Spleen (tissue), 11 donors: Measurements from ENCODE around the gene PEAR1. TPM values are rescaled to one million over a fixed set of nuclear protein-coding genes. Genes with fewer than 3 reads are reported as not detected.

Source experiments
- DNase-seq: peaks from one replicate; pipeline ENCODE4 v3.0.0-alpha.2; 2020
- H3K27ac ChIP-seq, 8 donors: fragments of 200-600 bp; sonication (generic) in 7 of 8; 1 replicate in 4 of 8; 2 replicates in 4 of 8; pipeline versions ENCODE4 v1.5.0 to v1.8.0; 2016 to 2021; ENCODE audit warnings: inconsistent platforms in 4 of 8, mild to moderate bottlenecking in 4 of 8, moderate library complexity in 1 of 8
- H3K27me3 ChIP-seq, 7 donors: fragments of 200-600 bp; sonication (generic) in 6 of 7; replicated peaks in 1 of 7; 1 replicate in 4 of 7; 2 replicates in 3 of 7; pipeline versions ENCODE4 v1.5.0 to v1.8.0; 2016 to 2021; ENCODE audit warnings: inconsistent platforms in 3 of 7, mild to moderate bottlenecking in 1 of 7
- H3K36me3 ChIP-seq, 6 donors: fragments of 200-600 bp; sonication (generic) in 5 of 6; 1 replicate in 4 of 6; 2 replicates in 2 of 6; pipeline versions ENCODE4 v1.5.0 to v1.8.0; 2016 to 2021; ENCODE audit warnings: inconsistent platforms in 2 of 6
- H3K4me1 ChIP-seq, 6 donors: fragments of 200-600 bp; sonication (generic) in 5 of 6; 1 replicate in 3 of 6; 2 replicates in 3 of 6; pipeline versions ENCODE4 v1.5.0 to v1.8.0; 2016 to 2021; ENCODE audit warnings: inconsistent platforms in 3 of 6
- H3K4me3 ChIP-seq, 8 donors: fragments of 200-600 bp; sonication (generic) in 7 of 8; 1 replicate in 4 of 8; 2 replicates in 4 of 8; pipeline versions ENCODE4 v1.5.0 to v1.8.0; 2016 to 2021; ENCODE audit warnings: inconsistent platforms in 4 of 8, mild to moderate bottlenecking in 4 of 8, moderate library complexity in 2 of 8
- H3K9me3 ChIP-seq, 8 donors: fragments of 200-600 bp; sonication (generic) in 7 of 8; 1 replicate in 4 of 8; 2 replicates in 4 of 8; pipeline versions ENCODE4 v1.5.0 to v1.8.0; 2016 to 2021; ENCODE audit warnings: inconsistent platforms in 4 of 8
- CTCF ChIP-seq, 11 experiments: fragments of 200-600 bp in 7 of 11; fragments of 450-650 bp in 4 of 11; sonication (generic) in 4 of 11; IDR thresholded peaks in 8 of 11; conservative IDR thresholded peaks in 3 of 11; 1 replicate in 7 of 11; 2 replicates in 4 of 11; pipeline versions ENCODE4 v1.4.0 to v1.8.0; 2016 to 2021; ENCODE audit warnings: antibody characterized with exemption in 11 of 11, inconsistent platforms in 4 of 11, mild to moderate bottlenecking in 1 of 11
- POLR2A ChIP-seq, 3 donors: fragments of 450-650 bp; IDR thresholded peaks; one replicate each; pipeline ENCODE4 v1.5.1; 2017; ENCODE audit warnings: antibody characterized with exemption in 3 of 3, mild to moderate bottlenecking in 1 of 3
- POLR2AphosphoS5 ChIP-seq, 3 donors: sonication (generic); formaldehyde crosslinking; IDR thresholded peaks; one replicate each; pipeline ENCODE4 v1.5.1; 2017; ENCODE audit warnings: antibody characterized with exemption in 3 of 3
- WGBS, 5 donors: extraction: QIAGEN DNeasy Blood & Tissue Kit in 3 of 5; methylation state at CpG; one replicate each; pipeline versions ENCODE4 v1.1.5 to v1.1.7; 2013 to 2018; 5-methylcytosine and 5-hydroxymethylcytosine counted together
- intact Hi-C: fragments of 100-400 bp; cut with DNase I; formaldehyde crosslinking; loops from one replicate; pipeline ENCODE4 v1.15.0; 2023; ENCODE audit warnings: low total_unique reads
- polyA plus RNA-seq, 3 donors: library from polyadenylated mRNA; stranded (reverse); fragments of 200-250 nt; gene quantifications; one replicate each; pipeline ENCODE4 v1.2.1, GENCODE V29; 2013
- total RNA-seq, 7 donors: library from RNA; depleted of rRNA in 3 of 7; stranded (reverse); fragments of >200 nt in 3 of 7; fragmentation: NEBNext Ultra II Directional in 4 of 7; extraction: Animal tissue kit (Norgen Biotek cat#: 25700) in 4 of 7; gene quantifications; one replicate each; pipeline versions ENCODE4 v1.1.0 to v1.2.1, GENCODE V29; 2016 to 2021
- donor health status: healthy with polysubstance abuse.
- donor health status: DM: no; HTN: no; CAD: no; lungs with moderate emphysema.
- donor health status: DM: no; HTN: no; CAD: no.
- donor health status: Bipolar disorder and iron deficiency.
- donor health status: healthy.
- donor health status: DM: no; HTN: no; CAD: no.
- donor health status: DM: yes; HTN: yes; CAD: no.

PEAR1 gene
- total and polyA plus RNA-seq, 10 donors = 1.4 to 28.3 (median 20.2) TPM

GRCh38 chr1:156951371-156951770 lies 57.9 kb downstream of the PEAR1 start:
- intact Hi-C loops = loop anchor here (10.0 kb wide), 1 partner anchor 83 kb away; no protein-coding TSS in a partner anchor
- Histone ChIP-seq H3K36me3 (peaks cover 0 to 100% (median 55%) of the 10 kb centered on the region in 6 donors), H3K9me3 (no peaks in the 10 kb centered on the region), H3K27ac (no peak overlapping the region), H3K4me3 (no peak overlapping the region), H3K4me1 (no peaks in the 10 kb centered on the region), H3K27me3 (no peaks in the 10 kb centered on the region)
- DNase-seq = no peak
- 85 to 93% (median 89%) methylated on average over 5 of the region's 5 CpGs for WGBS, 5 donors
- TF ChIP-seq POLR2A (IDR thresholded peaks at IDR 0.05) (no peak), POLR2AphosphoS5 (IDR thresholded peaks at IDR 0.05) (no peak), CTCF (IDR thresholded peaks at IDR 0.05 in 8 of 11, conservative IDR thresholded peaks at IDR 0.05 in 3 of 11) (no peak)

GRCh38 chr1:156953571-156953970 lies 60.1 kb downstream of the PEAR1 start:
- intact Hi-C loops = loop anchor here (10.0 kb wide), 1 partner anchor 81 kb away; no protein-coding TSS in a partner anchor
- H3K4me1 ChIP-seq = no peaks in the 10 kb centered on the region
- no peaks in the 10 kb centered on the region for H3K9me3 ChIP-seq
- peaks cover 0 to 100% (median 51%) of the 10 kb centered on the region in 6 donors for H3K36me3 ChIP-seq
- no peak overlapping the region for H3K4me3 ChIP-seq
- H3K27me3 ChIP-seq = no peaks in the 10 kb centered on the region
- TF ChIP-seq POLR2A (IDR thresholded peaks at IDR 0.05) = no peak
- TF ChIP-seq POLR2AphosphoS5 (IDR thresholded peaks at IDR 0.05) = no peak
- no peak for TF ChIP-seq CTCF (IDR thresholded peaks at IDR 0.05 in 8 of 11, conservative IDR thresholded peaks at IDR 0.05 in 3 of 11)
- no peak overlapping the region for H3K27ac ChIP-seq
- WGBS, 5 donors = 52 to 86% (median 71%) methylated on average over 2 of the region's 2 CpGs
- no peak for DNase-seq

- Histone ChIP-seq H3K9me3 (no peaks in the 10 kb centered on the region), H3K27ac (no peak overlapping the region), H3K27me3 (no peaks in the 10 kb centered on the region), H3K4me3 (no peak overlapping the region), H3K36me3 (peaks cover 3 to 100% (median 54%) of the 10 kb centered on the region in 6 donors), H3K4me1 (no peaks in the 10 kb centered on the region)
- TF ChIP-seq CTCF (IDR thresholded peaks at IDR 0.05 in 8 of 11, conservative IDR thresholded peaks at IDR 0.05 in 3 of 11) (no peak), POLR2AphosphoS5 (IDR thresholded peaks at IDR 0.05) (no peak), POLR2A (IDR thresholded peaks at IDR 0.05) (no peak)
- 92 to 95% (median 93%) methylated on average over 10 of the region's 10 CpGs for whole genome bisulfite sequencing, 5 donors
- intact Hi-C loops = loop anchor here (10.0 kb wide), 1 partner anchor 78 kb away; no protein-coding TSS in a partner anchor
- no peak for DNase-seq
Observed at GRCh38 chr1:156956333-156956732, 62.8 kb downstream of the PEAR1 start.

- no peaks in the 10 kb centered on the region for H3K27me3 ChIP-seq
- no peak for TF ChIP-seq POLR2A (IDR thresholded peaks at IDR 0.05)
- TF ChIP-seq POLR2AphosphoS5 (IDR thresholded peaks at IDR 0.05) = no peak
- no peak for TF ChIP-seq CTCF (IDR thresholded peaks at IDR 0.05 in 8 of 11, conservative IDR thresholded peaks at IDR 0.05 in 3 of 11)
- intact Hi-C loops = loop anchor here (10.0 kb wide), 1 partner anchor 77 kb away; no protein-coding TSS in a partner anchor
- H3K27ac ChIP-seq = no peak overlapping the region
- DNase-seq = no peak
- no peak overlapping the region for H3K4me3 ChIP-seq
- no peaks in the 10 kb centered on the region for H3K9me3 ChIP-seq
- peaks cover 0 to 12% (median 0%) of the 10 kb centered on the region in 6 donors for H3K4me1 ChIP-seq
- WGBS, 5 donors = 78 to 95% (median 86%) methylated on average over 3 of the region's 3 CpGs
- peaks cover 3 to 100% (median 50%) of the 10 kb centered on the region in 6 donors for H3K36me3 ChIP-seq
Observed at GRCh38 chr1:156957634-156958033, 64.1 kb downstream of the PEAR1 start.
